H54 (cell line): Measurements from ENCODE around the gene C2orf15.

ENCODE experiments used
- DNase-seq: peaks from one replicate; pipeline ENCODE4 v3.0.0; 2011; ENCODE audit warnings: low spot score, mixed read lengths; ENCODE audit not compliant: insufficient read length
- FAIRE-seq: peaks from 3 replicates; lab custom pipeline; 2011; peaks lifted over from hg19 to GRCh38; lab: Jason Lieb, UNC
- POLR2A ChIP-seq: IDR thresholded peaks from 2 replicates; pipeline ENCODE4 v1.6.1; 2011; ENCODE audit warnings: low read depth, mild to moderate bottlenecking, low read length

Gene C2orf15

DNA sequence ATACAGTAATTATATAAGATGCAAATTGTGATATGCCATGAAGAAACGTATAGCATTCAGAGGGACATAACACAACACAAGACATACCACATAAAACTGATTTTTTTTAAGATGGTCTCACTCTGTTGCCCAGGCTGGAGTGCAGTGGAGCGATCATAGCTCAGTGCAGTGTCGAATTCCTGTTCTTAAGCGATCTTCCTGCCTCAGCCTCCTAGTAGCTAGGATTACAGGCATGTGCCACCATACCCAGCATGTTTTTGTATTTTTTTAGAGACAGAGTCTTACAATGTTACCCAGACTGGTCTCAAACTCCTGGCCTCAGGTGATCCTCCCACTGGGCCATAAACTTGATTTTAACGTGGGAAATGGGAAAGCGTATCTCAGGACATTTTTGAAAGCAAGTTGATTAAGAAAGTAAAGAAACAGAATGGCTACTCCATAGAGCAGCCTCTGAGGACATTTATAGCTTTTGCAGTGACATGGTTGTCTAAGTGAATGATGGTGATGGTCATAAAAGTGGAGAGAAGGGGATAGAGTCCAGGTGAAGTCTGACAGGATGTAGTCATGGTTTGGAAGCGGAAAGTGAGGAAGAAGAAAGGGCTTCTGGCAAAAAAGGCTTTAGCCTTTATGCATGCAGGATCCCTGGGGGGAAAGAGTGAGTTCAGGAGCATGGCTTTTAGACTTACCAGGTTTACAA is 10.8 kb downstream of the C2orf15 start:
- no peak for TF ChIP-seq POLR2A
- no peak for FAIRE-seq
- DNase-seq: no peak

DNA sequence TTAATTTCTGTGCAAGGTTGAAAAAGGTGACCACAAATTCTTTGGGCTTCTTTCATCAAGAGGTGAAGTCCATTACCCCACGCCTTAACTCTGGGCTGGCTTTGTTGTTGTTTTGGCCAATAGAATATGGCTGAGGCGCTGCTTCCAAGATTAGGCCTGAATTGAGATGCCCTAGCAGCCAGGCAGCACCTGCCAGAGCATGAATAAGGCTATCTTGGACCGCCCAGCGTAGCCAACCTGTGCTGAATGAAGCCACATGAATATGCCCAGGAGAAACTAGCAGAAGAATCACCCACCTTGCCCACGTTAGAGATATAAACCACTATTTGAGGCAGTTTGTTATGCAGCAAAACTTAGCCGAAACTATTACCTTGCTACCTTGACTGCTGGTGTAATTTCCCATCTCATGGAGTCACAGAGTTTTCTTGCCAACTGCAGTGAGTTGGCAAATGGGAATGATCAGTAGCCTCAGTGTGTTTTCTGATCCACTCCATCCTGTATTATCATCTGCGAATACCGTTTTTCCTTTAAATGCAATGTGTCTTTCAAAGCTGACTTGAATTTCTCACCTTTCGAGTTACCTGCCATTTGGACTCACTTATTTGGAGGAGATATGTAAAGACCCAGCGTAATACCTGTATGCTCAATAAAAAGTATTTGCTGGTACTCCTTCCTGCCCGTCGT is 12.6 kb downstream of the C2orf15 start:
- peak; percentile 43 for FAIRE-seq
- no peak for TF ChIP-seq POLR2A
- no peak for DNase-seq

DNA sequence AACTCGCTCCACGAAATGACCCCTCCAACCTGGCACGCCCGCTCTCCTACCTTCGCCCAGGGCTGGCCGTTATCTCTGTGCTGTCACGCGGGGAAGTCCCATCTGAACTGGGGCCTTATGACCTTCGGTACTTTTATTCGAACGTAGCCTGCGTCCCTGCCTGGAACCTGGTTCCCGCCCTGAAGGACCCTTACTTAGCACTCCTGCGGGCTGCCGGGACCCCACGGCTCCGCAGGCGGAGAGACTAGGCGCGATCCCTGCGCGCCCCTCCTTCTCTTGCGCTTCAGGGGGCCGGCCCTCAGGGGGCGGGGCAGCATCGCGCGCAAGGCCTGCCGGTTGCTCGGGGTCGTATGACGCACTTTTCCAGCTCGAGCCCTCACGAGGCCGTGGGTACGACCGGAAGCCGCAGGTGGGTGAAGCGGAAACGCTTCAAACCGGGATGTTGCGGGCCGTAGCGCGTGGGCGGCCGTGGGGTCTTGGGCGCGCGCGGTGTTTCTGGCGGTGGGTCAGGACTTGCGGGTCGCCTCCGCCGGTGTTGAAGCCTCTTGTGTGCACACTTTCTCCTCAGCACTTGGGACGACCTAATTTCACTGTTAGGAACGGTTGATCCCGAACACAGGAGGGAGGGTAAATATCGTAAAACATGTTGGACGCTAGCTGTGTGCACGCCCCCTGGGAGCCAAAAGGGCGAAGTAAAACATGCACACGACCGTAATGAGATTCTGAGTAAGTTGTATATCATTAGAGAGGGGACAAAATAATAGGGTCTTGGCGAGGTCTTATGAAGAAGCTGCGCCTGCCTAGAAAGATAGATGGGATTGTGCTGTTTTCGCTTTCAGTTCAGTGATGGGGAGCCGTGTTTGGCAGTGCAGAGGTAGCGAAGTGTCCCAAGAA is 13.4 kb downstream of the C2orf15 start, which contains the start of the genes LIPT1 and TSGA10:
LIPT1 (plus strand) TSS at position 325 of the 894 bp plus-strand sequence. CDS start 6,991 bp downstream, outside the sequence.
TSGA10 (minus strand) TSS at position 300 of the 894 bp plus-strand sequence. CDS start 45,503 bp downstream, outside the sequence.
- peak; percentile 65 for TF ChIP-seq POLR2A
- peak; percentile 93 for FAIRE-seq

DNA sequence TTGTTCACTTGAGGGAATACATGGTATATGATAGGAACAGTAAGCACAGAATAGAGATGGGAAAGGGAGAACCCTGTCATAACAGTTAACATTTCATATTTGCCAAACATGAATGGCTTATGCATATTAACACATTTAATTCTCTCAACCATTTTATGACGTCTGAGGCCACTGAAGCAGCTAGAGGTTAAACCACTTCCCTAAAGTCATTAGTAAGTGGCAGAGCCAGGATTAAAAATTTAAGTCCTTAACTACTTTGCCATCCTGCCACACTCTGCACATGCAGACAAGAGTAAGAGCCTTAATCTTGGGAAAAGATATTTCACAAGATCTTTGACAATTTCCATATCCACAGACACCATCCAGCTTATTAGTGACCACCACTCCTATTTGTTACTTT is 15.4 kb downstream of the C2orf15 start:
- no peak for DNase-seq
- no peak for TF ChIP-seq POLR2A
- no peak for FAIRE-seq

More for the DNA sequence above, 13.4 kb downstream of the C2orf15 start, which contains the start of the genes LIPT1 and TSGA10:
- peak; percentile 90 for DNase-seq

DNA sequence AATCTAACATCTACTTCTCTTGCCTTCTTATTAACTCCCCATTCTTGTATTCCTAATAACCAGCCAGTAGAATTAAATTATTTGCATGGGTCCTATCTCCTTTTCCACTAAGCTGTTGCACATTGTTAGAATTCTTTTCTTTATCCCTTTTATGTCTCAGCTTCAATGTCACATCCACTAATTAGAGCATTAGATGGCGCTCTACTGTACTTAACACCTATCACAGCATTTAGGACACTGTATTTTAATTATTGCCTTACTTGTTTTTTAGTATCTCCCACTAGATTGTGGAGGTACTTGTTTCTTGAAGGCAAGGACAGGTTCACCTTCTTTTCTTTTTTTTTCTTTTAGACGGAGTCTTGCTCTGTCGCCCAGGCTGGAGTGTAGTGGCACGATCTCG is 17.1 kb downstream of the C2orf15 start:
- TF ChIP-seq POLR2A: no peak
- FAIRE-seq (no peak), DNase-seq (no peak)

DNA sequence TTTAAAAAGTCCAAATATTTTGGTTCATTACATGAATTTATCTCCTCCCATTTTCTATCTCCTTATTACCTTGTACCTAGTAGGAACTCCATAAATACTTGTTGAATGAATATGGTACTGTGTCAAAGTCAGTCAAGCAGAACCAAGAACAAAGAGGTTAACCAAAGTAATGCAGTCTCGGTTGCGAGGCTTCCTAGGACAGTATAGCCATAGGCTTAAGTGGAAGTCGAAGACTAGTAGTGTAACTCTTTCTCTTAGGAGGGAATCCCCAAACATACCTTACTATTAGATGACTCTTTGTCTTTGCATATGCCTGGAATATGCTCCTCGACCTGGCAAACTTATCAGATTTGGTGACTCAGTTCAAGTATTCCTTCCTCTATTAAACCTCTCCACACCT is 18.1 kb downstream of the C2orf15 start:
- FAIRE-seq (no peak), DNase-seq (no peak)

DNA sequence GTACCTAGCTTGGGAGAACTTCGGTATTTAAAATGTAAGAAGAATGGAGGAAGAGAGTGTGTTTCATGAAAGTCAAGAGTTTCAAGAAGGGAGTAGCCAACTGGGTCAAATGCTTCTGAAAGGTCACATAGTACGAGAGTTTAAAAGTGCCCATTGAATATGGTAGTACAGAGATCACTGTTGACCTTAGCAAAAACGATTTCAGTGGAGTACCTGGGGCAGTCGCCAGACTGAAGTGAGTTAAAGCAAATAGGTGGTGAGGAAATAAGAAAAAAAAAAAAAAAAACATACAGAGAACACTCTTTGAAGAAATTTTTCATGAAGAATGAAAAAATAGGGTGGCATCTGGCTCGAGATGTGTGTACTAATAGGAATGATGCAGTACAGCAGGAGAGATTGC is 24.7 kb downstream of the C2orf15 start:
- no peak for DNase-seq
- no peak for FAIRE-seq
- no peak for TF ChIP-seq POLR2A

More for the DNA sequence above, 18.1 kb downstream of the C2orf15 start:
- TF ChIP-seq POLR2A: no peak

DNA sequence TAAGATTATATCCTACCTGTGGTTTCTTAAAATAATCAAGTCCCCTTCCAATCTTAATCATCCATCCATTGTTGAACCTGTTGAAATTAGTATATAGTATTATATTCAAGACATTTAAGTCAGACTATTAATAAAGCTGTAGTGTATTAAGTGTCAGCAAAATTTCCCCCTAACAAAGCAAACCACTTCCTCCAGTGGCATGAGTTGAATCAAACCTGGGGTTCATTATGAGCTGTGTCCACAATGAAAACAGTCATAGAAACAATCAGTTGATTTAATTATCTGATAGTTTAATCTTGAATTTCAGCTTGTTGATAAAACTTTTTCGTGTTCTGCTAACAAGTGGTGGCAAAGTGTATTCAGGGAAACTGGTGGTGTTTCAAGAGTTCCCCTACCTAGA is 28.0 kb downstream of the C2orf15 start:
- TF ChIP-seq POLR2A: no peak
- no peak for DNase-seq
- FAIRE-seq: no peak

DNA sequence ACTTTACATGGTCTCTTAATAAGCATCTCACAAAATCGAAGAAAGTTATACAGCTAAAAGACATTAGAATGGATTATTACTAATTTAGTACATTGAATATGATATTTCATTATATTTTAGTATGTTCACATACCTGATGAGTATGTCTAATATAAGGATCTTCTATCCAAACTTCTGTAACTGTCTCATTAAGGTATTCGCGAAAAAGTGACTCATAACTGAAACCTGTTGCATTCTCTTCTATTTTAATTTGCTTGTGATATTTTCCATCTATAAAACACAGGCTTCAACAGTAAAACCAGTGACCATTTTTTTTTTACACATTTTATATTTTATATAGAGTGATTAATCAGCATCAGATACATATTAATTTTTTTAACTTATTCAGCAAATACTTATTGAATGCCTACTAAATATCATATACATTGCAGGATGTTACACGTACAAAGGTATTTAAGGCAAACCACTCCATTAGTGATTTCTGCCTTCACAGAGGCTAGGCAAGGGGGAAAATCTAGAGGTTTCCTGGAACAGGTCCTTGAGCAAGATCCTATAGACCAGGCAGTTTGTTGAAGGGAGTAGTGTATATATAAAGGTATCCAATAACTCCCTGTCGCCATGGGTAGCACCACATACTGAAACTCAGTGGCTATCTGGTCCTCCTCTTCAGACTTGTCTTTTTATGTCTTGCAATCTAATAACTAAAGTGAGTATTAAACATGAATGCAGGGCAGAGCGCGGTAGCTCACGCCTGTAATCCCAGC is 30.1 kb downstream of the C2orf15 start:
- no peak for DNase-seq
- TF ChIP-seq POLR2A: no peak
- FAIRE-seq: no peak

DNA sequence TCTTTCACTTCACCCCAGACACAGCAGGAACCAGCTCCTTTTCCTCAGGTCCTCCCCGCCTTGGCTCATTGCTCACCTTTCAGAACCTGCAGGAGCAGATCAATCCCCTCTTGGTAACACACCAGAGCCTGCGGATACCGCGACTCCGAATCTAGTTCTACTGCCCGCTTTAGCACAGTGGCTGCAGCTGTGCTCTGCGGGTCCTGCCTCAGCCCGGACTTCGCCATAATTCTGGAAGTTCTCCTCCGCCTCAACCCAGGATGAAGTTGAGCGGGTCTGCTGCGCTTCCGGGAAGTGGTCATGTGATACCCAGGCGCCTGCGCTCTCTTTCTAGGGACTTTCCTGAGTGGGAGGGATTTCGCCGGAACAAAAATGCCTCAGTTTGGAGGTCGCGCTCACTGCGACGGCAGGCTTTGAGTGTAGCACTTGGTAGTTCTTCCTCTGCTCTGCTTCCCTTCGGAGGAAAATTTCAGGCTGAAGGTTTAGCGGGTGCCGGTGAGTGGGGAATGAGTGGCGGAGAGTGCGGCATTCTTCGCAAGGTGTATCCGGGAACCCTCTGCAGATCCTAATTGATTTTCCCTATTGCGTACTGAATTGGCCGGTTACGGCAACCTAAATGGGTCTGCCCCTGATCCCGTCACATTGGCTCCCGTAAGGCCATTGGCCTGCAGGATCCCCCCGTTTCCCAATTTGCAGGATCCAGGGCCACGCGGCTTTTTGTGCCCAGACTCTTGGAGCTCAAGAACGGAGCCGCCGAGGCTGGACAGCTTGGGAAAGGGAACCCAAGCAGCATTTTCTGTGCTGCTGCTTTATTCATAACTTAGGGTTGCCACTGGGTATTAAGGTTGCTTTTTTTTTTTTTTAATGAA is 39.5 kb downstream of the C2orf15 start, which contains the start of the genes MITD1 and MRPL30:
MITD1 (minus strand) TSS at position 304 of the 869 bp plus-strand sequence; CDS start at position 227, 77 bp downstream.
MRPL30 (plus strand) TSS at position 430 of the 869 bp plus-strand sequence. CDS start 5,020 bp downstream, outside the sequence.
- peak; percentile 95 for FAIRE-seq

DNA sequence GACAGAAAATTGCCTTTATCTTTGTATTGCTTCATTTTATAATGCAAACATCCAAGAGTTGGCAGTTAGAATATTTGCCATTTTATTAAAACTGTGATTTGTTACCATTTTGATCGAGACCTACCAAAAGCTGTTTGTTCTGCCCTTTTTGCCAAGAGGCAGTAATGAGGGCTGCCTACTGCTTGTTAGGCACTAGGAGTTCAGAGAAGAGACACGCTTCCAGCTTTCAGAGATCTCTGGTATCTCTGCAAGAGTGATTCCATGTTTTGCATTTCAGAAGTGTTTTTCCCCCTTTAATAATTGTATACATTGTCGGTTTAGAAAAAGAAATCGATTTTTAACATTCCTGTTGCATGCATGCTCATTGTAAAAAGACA is 40.1 kb downstream of the C2orf15 start:
- FAIRE-seq: no peak
- TF ChIP-seq POLR2A: no peak
- DNase-seq: no peak

More for the DNA sequence above, 39.5 kb downstream of the C2orf15 start, which contains the start of the genes MITD1 and MRPL30:
- peak; percentile 65 for DNase-seq
- peak; percentile 56 for TF ChIP-seq POLR2A

DNA sequence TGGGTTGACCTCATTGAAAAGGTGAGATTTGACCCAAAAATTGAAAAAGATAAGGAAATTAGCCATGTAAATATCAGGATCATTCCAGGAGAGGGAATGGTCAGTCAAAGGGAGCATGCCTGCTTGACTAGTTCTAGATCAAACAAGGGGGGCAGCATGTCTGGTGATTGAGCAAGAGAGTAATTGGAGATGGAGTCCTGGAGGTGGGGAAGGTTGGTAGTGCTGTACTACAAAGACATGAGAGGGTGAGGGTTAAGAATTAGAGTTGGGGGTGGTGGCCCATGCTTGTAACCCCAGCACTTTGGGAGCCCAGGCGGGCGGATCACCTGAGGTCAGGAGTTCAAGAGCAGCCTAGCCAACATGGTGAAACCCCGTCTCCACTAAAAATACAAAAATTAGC is 41.5 kb downstream of the C2orf15 start:
- FAIRE-seq: no peak

More for the DNA sequence above, 41.5 kb downstream of the C2orf15 start:
- no peak for DNase-seq
- no peak for TF ChIP-seq POLR2A
